Keratinocyte (primary cell): Measurements from ENCODE around the gene MEAK7.

Source experiments
- CTCF ChIP-seq, 3 experiments: IDR thresholded peaks in 1 of 3; conservative IDR thresholded peaks in 1 of 3; optimal IDR thresholded peaks in 1 of 3; 2 replicates in 2 of 3; 3 replicates in 1 of 3; pipeline versions ENCODE3 to v1.5.1; 2011; ENCODE audit warnings: low read length in 3 of 3, mild to moderate bottlenecking in 3 of 3, moderate library complexity in 2 of 3, control low read depth in 1 of 3, inconsistent platforms in 1 of 3; ENCODE audit not compliant: insufficient read depth in 2 of 3; ENCODE audit errors: extremely low read depth in 1 of 3
- EZH2 ChIP-seq: IDR thresholded peaks from one replicate; pipeline ENCODE4 v1.6.1; 2012; ENCODE audit warnings: inconsistent platforms, mild to moderate bottlenecking, low read length, moderate library complexity

GRCh38 chr16:84486126-84486525, 18.3 kb downstream of the MEAK7 start:
- no peak for TF ChIP-seq CTCF (optimal IDR thresholded peaks at IDR 0.05 in 1 of 3, IDR thresholded peaks at IDR 0.05 in 1 of 3, conservative IDR thresholded peaks at IDR 0.05 in 1 of 3; ENCODE audit: extremely low read depth in 1 of 3, insufficient read depth in 2 of 3, low read length in 3 of 3)
- TF ChIP-seq EZH2, result no peak
